GM18498 (cell line): ENCODE data around the gene NKG7.

Experiments used
- ATAC-seq: cut with Tn5 transposase; IDR thresholded peaks from one replicate; pipeline ENCODE4 v1.9.1; 2021; ENCODE audit warnings: mild to moderate bottlenecking, moderate library complexity; ENCODE audit not compliant: unreplicated experiment

The NKG7 gene

GRCh38 chr19:51391073-51391611, 18.7 kb upstream of the NKG7 start:
- ATAC-seq: no peak

DNA sequence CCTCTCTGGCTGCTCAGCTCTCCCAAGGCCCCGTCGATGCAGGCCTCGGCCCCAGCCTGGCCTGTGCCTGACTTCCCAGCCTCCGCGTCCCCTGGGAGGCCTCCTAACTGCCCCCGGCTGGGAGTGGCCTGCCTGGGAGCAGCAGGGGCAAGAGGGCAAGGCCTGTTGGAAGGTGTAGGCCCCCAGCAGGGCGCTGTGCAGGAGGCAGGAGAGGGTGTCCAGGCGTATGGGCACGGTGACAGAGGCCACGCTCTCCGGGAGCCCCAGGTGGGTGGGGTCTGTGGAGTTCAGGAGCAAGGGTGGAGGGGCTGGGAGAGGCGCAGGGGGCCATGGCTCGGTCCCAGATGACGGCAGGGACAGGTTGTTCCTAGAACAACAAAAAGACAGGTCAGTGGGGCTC, 16.7 kb upstream of the NKG7 start:
- ATAC-seq: no peak

GRCh38 chr19:51387924-51388389, 15.5 kb upstream of the NKG7 start, which contains the start of gene LIM2:
LIM2 (minus strand) TSS chr19:51387974; CDS start chr19:51387443, 531 bp downstream.
- ATAC-seq: no peak

- ATAC-seq: no peak
Measured at GRCh38 chr19:51386882-51387520, 14.5 kb upstream of the NKG7 start.

DNA sequence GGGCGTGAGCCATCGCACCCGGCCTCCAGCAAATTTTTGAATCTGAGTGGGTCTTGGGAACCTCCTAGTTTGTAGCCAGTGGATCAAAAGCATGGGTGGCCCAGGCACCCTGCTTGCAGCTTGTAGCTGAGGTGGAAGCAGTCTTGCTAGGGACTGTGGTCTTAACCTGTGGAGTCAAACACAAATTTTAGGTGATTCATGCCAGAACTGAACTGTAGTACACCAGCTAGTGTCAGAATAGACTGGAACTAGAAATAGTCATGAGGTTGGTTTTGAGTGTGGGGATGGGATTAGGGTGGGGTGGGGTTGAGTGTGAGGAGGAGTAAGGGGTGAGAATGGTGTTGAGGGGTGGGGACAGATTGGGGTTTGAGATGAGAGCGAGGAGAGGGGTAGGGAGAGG, 9.6 kb upstream of the NKG7 start:
- no peak for ATAC-seq

DNA sequence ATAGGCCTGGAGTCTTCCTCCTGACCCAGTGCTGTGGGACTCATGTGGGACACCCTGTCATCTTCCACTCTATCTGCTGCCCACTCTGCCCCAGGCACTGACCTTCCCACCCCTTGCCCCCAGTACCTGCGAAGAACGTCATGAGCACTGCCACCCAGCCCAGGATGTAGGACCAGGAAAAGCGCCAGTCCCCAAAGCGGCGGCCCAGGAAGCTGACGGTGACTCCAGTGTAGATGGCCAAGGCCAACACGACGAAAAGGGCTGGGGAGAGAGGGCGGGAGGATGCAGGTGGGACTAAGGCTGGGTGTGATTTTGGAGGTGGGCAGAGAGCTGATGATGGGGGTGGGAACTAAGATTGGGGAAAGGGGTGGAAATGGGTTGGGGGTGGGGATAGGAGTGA, 7.9 kb upstream of the NKG7 start:
- ATAC-seq: no peak

DNA sequence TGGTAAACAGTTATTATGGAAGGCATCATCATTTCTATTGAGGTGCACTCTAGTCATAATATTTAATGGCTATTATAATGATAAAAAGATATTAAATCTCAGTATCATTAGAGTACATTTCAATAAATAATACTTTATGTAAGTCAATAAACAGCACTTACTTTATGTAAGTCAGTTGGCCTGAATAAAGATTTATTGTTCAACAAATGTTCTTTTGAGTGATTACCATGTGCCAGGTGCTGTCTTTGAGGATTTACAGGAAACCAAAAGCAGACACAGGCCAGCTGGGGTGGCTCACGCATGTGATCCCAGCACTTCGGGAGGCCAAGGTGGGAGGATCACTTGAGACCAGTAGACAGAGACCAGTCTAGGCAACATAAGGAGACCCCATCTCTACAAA, 5.0 kb upstream of the NKG7 start:
- ATAC-seq: no peak

- ATAC-seq: no peak
Measured at GRCh38 chr19:51375504-51376221, 3.2 kb upstream of the NKG7 start.

DNA sequence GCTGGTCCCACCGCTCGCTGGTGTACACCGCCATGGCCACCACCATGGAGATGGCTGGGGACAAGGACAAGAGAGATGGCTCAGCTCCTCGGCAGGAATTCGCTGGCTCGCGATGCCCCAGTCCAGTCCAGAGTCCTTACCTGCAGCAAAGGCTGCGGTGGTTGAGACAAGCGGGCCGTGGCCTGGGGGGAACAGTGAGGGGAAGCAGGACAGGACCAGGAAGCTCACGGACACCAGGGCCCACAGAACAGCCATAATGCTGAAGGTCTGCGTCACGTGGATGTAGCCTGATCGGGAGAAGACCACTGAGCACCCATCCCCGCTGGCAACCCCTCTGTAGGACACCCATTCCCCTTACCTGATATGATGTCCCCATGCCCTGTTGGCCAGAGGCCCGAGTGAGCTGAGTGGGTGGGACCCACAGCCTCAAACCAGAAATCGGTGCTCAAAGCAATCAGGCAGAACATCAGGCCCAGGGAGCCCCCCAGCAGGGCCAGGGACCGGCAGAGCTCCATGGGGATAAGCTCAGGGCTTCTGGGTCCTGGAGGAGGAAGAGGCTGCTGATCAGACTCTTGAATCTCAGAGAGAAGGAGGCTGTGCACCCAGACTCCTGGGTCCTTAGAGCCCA, 319 bp downstream of the NKG7 start:
- no peak for ATAC-seq

DNA sequence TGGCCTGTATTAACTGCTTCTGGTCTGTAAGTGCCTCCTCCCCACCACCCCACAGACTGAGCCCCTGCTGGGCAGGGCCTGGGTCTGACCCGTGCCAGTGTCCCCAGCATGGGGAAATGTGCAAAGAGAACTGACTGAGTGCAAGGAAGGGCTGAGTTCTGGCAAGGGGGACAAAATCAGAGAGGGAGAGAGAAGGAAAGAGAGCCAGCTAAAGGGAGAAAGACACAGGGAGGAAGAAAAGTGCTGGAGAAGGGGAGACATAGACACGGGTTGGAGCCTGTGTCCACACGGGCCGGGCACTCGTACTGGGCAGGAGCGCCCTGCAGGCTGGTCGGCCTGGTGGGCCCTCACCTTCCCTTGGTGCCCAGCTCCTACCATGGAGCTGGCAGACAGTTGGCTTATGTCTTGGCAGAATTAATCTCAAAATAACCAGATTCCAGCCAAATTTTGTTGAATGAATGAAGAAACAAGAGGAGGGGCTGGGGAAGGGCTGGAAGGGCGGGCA, 1.2 kb downstream of the NKG7 start:
- no peak for ATAC-seq

DNA sequence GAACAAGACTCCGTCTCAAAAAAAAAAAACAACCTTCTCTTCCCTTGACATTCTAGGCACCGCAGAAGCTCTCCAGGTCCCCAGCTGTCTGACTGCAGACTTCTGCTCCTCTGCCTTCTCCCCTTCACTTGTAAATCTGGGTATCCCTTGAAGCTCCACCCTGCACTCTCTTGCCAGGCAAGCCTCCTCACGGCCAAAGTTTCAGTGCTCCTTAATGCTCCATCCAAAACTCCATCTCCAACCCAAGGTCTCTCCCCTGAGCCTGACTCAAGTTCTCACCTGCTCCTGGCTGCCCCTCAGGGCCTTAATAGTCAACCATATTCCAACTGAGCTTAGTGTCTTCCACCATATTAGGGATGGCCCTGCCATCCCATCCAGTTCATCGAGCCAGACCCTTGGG, 2.2 kb downstream of the NKG7 start:
- no peak for ATAC-seq

GRCh38 chr19:51368366-51369282, 3.8 kb downstream of the NKG7 start, which contains the start of gene CLDND2:
CLDND2 (minus strand) TSS chr19:51369003; CDS start chr19:51368577, 426 bp downstream.
- ATAC-seq: no peak

GRCh38 chr19:51367565-51368365, 4.7 kb downstream of the NKG7 start:
- peak; percentile 76 for ATAC-seq

- peak; percentile 9 for ATAC-seq
Measured at GRCh38 chr19:51367255-51367564, 5.2 kb downstream of the NKG7 start.

GRCh38 chr19:51366389-51367254, 5.8 kb downstream of the NKG7 start:
- ATAC-seq: peak; percentile 52

GRCh38 chr19:51365965-51366388, 6.5 kb downstream of the NKG7 start, which contains the start of gene ETFB:
ETFB (minus strand) TSS chr19:51366388; CDS start chr19:51366326, 62 bp downstream.
- ATAC-seq: no peak

DNA sequence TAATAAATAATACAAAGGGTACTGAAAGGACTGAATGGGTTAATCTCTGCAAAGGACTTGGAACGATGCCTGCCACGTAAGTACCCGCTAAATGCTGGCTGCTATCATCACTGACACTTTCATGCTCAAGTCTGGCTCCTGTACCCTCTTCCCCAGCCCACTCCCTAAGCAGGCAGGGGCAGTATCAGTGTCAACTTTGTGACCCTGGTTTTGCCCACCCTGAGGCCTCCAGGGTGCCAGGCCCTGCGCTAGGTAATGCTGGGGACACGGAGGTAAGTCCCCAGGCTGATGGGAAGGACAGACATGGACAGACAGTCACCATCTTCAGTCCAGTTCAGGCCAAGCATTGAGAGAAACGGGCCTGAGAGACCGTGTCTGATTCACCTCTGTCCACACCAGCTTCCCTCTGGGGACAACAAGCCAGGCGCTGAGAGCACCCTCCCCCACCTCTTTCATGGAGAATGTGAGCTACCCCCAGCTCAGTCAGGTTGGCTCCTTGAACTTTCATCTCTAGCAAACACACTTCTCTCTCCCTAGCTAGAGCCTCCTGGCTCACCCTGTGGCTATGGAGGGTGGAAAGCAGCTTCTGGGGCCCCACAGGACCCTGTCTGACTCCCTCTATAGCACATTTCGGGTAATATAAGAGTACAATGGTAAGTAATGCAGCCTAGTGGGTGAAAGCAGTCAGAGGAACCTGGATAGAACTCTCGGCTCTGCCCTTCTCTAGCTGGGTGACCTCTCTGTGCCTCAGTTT, 7.1 kb downstream of the NKG7 start:
- ATAC-seq: no peak
